ENCODE data around the gene TTBK2. TPM values are rescaled to one million over a fixed set of nuclear protein-coding genes. Genes with fewer than 3 reads are reported as not detected.
A peak's percentile ranks its signal among the peaks of the same experiment; 100 is the strongest.

The TTBK2 gene
- total RNA-seq, 1 donor from 2014 or later = 20.6 TPM

DNA sequence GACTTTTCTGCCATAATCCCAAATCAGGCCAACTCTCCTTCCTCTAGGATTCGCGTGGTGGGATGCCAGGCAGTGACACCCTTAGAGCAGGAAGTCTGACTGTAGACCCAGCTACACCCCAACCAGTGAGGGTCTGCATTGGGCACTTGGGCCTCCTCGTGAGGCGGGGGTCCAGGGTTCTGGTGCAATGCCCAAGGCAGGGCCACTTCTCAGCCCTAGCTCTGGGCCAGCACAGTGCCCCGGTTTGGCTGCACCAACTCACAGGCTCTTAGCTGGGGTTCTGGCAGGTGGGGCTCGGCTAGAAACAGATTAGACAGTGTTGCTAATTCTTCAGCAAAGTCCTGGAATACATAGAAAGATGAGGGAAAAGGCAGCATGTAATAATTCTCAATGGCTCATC is 196.3 kb downstream of the TTBK2 start:
- ATAC-seq (no peak), DNase-seq (ENCODE audit: missing footprints) (no peak)
- intact Hi-C loops (cut with DNase I) = no loop called here

DNA sequence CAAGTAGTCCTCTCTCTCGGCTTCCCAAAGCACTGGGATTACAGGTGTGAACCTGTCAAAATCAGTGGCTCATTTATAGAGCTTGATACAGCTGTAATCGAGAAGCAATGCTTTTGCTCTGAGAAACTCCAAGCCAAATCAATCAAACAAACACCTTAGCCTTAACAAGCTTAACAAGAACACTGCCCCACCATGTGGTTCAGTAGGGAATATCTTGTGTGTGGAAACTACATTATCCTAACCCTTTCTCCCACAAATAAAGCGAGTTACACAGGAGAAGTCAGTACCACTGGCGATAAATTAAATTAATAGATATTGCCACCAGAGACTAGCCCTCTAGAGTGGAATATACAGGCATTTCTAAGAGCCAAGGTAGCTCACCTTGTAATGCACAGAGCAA is 197.5 kb downstream of the TTBK2 start:
- intact Hi-C loops (cut with DNase I) = no loop called here
- DNase-seq (ENCODE audit: missing footprints) (no peak), ATAC-seq (no peak)

DNA sequence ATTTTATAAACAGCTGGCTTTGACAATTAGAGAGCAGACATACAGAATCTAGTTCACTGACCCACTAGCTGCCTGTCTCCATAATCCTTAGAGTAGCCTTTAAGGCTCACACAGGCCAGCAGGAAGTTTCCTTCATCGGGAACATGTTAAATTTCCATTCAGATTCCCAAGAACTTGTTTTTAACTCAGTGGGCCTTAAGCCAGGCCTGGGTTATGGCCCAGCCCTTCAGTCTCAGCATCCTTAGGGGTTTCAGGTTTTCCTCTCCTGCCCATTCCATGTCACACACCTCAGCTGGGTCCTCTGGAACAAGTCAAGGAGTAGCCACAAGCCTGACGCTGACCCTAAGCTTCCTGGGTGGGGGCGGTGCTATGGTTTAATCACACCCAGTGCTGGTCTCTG is 198.7 kb downstream of the TTBK2 start:
- intact Hi-C loops (cut with DNase I) = no loop called here
- ATAC-seq (peak; percentile 11), DNase-seq (ENCODE audit: missing footprints) (no peak)

DNA sequence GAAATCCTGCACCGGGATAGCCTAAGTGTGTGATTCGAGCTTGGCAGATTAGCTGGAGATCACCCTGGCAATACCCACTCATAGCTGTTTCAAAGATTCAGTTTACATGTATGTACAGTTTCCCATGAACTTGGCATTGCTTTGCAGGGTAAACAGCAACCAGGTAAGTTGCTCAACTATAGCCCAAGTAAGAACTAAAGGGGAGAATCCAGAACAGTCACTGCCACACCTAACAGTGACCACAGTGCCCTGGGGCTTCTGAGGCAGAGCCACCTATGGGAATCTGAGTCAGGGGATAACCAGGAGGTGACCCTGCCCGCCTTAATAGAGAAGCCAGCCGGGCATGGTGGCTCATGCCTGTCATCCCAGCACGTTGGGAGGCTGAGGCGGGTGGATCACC is 199.6 kb downstream of the TTBK2 start:
- DNase-seq (ENCODE audit: missing footprints) (no peak), ATAC-seq (no peak)
- intact Hi-C loops (cut with DNase I) = no loop called here

DNA sequence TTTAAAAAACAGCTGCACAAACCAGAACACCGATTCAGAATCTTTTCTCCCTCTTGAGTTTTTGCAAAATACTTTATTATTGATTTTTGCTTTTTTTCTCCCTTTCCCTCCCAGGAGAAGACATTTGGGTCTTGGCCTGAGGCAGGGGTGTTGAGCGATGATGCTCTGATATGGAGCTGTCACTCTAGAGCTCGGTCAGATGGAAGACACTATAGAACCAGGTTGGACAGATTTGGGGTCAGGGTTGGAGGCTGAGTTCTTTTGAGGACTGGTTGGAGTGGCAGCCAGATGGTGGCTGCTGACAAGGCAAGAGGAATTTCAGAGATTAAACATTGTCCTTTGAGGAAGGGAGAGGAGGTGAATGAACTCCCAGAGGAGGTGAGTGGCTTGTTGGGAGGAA is 200.5 kb downstream of the TTBK2 start:
- no peak for DNase-seq (ENCODE audit: missing footprints)
- intact Hi-C loops (cut with DNase I) = no loop called here
- ATAC-seq = no peak

DNA sequence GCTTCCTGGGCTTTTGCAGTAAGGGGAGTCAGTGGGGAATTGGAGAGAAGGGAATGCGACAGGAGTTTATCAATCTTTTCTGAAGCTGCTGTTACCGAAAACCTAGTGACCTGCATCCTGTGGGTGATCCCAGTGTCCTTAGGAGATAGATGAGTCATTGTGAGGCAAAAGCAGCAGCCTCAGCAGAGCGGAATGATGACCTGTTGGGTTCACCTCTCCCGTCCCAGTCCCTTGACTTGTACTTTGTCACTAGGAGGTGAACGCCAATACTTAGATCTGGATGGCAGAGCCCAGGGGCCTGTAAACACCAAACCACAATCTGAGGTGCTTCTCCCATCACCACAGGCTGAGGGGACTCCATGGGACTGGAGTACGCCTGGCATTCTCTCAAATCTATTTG is 201.5 kb downstream of the TTBK2 start:
- no peak for DNase-seq (ENCODE audit: missing footprints)
- no peak for ATAC-seq
- intact Hi-C loops (cut with DNase I) = no loop called here

DNA sequence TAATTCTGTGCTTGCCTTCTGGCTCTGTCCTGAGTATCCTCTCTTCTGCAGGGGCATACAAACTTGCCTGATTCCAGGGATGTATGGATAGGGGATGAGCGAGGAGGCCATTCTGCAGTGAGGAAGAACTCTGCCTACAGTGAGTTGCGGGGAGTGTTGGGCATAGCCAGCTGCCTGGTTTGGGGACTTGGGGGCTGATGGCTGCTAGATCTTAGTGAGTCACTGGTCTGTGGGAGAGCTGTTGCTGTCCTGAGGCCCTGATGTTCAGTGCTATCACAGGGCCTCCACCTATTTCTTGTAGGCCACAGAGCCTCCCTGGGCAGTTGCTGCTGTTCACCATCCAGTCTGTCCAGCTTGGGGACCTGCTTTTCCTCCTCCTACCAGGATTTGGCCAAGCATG is 204.0 kb downstream of the TTBK2 start:
- DNase-seq (ENCODE audit: missing footprints) (no peak), ATAC-seq (no peak)
- intact Hi-C loops (cut with DNase I) = no loop called here

DNA sequence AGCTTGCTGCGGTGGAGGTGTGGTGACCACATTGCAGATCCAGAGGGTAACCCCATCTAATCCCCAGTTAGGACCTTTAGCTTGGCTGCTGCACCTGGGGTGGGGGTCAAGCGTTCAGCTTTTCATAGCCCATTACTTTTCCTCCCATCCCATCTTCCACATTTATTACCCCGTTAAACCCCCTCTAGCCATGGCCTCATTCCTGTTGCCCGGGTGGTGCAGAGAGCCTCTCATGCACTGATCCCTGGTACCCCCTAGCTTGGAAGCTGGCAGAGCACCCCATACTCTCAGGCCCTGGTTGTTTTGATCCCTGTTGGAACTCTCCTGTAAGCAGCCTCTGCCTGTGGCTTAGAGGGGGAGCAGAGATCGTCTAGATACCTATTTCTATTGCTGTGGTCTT is 204.5 kb downstream of the TTBK2 start:
- intact Hi-C loops (cut with DNase I) = no loop called here
- DNase-seq (ENCODE audit: missing footprints) = no peak
- no peak for ATAC-seq

DNA sequence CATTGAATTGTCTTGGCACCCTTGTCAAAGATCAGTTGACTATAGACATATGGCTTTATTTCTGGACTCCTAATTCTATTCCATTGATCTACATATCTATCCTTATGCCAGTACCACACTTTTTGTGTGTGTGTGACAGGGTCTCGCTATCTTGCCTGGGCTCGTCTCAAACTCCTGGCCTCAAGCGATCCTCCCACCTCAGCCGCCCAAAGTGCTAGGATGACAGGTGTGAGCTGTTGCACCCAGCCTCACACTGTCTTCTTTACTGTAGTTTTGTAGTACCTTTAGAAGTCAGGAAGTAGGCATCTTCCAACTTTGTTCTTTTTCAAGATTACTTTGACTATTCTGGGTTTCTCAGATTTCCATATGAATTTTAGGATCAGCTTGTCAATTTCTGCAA is 208.0 kb downstream of the TTBK2 start:
- no peak for ATAC-seq
- DNase-seq (ENCODE audit: missing footprints) = no peak
- intact Hi-C loops (cut with DNase I) = no loop called here

DNA sequence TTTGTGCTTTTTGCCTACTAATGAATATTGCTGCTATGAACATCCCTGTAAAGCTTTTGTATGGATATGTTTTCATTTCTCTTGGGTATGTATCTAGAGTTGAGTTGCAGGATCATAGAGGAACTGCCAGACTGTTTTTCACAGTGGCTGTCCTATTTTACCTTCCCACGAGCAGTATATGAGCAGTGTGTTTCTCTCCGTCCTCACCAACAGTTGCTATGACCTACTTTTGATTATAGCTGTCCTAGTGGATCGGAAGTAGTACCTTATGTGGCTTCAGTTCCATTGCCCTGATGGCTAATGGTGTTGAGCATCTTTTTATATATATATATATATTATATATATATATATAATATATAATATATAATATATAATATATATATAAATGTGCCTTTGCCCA is 208.8 kb downstream of the TTBK2 start:
- intact Hi-C loops (cut with DNase I) = no loop called here
- no peak for DNase-seq (ENCODE audit: missing footprints)
- no peak for ATAC-seq

DNA sequence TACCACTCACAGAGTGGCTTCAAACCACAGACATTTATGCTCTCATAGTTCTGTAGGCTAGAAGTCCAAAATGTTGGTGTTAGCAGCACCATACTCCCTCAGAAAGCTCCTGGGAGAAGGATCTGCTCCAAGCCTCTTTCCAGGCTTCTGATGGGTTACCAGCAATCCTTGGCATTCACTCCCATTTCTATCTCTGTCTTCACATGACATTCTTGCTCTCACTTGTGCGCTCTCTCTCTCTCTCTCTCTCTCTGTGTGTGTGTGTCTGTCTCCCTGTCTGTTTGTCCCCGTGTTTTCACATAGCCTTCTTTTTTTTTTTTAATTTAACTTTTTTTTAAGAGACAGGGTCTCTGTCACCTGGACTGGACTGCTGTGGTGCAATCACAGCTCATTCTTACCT is 209.9 kb downstream of the TTBK2 start:
- DNase-seq (ENCODE audit: missing footprints) = no peak
- peak; percentile 46 for ATAC-seq

DNA sequence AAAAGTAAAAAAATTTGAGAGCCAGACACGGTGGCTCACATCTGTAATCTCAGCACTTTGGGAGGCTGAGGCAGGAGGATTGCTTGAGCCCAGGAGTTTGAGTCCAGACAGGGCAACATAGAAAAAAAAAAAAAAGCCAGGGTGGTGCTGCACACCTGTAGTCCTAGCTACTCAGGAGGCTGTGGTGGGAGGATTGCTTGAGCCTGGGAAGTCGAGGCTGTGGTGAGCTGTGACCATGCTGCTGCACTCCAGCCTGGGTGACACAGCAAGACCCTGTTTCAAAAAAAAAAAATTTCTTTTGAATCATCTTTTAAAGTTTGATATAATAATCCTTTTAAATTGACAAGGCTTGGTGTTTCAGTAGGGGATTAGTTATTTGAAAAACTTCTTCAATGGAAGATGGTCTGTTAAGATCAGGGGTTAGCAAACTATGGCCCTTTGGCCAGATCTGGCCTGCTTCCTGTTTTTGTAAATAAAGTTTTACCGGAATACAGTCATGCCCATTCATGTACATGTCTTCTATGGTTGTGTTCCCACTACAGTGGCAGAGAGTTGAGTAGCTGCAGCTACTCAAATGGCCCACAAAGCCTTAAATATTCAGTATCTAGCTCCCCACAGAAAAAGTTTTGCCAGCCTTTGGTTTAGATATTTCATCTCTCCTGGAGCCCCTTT is 212.6 kb downstream of the TTBK2 start:
- ATAC-seq = no peak
- no peak for DNase-seq (ENCODE audit: missing footprints)
- intact Hi-C loops (cut with DNase I) = no loop called here

More for the DNA sequence above, 209.9 kb downstream of the TTBK2 start:
- intact Hi-C loops (cut with DNase I) = no loop called here

DNA sequence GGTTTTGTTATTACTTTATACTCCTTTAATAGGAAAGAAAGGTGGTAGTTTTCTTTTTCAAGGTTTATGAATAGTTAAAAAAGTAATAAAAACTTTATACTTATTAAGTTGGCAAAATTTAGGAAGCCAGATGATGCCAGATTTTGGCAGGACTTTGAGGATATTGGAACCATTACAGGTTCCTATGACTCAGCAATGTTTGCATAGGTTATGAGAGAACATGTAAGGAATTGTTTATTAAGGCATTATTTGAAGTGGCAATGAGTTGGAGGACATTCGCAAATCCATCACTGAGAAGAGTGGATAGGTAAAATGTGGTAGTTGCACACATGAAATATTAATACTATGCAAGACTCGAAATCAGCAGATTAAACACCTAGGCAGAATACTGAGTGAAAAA is 213.5 kb downstream of the TTBK2 start:
- no peak for ATAC-seq
- no peak for DNase-seq (ENCODE audit: missing footprints)
- intact Hi-C loops (cut with DNase I) = no loop called here

DNA sequence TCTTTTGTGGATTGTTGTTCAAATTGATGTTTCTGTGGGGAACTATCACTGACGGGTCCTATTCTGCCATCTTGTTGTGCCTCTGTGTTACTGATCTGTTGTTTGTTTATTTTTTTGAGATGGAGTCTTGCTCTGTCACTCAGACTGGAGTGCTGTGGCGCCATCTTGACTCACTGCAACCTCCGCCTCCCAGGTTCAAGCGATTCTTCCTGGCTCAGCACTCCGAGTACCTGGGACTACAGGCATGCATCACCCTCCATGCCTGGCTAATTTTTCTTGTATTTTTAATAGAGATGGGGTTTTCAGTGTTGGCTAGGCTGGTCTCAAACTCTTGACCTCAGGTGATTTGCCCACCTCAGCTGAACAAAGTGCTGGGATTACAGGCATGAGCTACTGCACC is 215.2 kb downstream of the TTBK2 start:
- intact Hi-C loops (cut with DNase I) = loop anchor here (2.0 kb wide), 1 partner anchor 221 kb away; no protein-coding TSS in a partner anchor
- DNase-seq (ENCODE audit: missing footprints) = no peak
- ATAC-seq = no peak

DNA sequence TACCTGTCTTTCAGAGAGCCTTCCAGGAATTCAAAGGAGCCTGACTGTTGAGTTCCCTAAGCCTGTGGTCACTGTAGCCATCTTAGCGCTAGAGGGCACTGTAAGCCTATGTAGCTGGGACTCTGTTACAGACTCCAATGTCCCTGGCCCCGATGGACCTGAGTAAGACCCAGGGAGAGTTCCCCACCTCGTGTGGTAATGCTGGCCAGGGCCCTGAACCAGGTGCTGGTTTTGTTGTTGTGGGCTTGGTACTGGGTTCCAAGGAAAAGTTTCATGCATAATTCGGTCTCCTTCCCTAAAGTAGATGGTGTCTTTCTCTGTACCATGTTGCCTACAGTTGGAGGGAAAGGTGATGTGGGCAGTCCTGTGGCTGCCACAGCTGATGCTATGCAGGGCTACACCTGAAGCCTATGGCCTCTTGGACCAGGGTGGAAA is 216.1 kb downstream of the TTBK2 start:
- DNase-seq (ENCODE audit: missing footprints) (no peak), ATAC-seq (peak; percentile 84)
- intact Hi-C loops (cut with DNase I) = loop anchor here (2.0 kb wide), 1 partner anchor 222 kb away; no protein-coding TSS in a partner anchor

DNA sequence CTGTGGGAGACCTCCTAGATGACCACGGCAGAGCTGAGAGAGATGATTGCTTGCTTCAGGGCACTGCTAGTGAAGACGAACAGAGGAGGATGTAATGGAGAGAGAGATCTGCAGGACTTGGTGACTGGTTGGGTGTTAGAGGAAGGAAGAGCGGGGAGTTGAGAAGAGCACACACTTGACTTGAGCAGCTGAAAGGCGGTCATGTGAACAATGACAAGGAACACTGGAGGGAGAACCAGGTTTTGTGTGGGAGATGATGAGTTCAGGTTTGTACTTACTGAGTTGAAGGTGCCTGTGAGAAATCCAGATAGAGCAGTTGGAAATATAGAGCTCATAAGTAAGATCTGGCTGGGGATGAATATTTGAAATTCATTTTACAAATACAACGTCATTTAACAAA is 224.0 kb downstream of the TTBK2 start:
- intact Hi-C loops (cut with DNase I) = no loop called here
- DNase-seq (ENCODE audit: missing footprints) (no peak), ATAC-seq (no peak)

DNA sequence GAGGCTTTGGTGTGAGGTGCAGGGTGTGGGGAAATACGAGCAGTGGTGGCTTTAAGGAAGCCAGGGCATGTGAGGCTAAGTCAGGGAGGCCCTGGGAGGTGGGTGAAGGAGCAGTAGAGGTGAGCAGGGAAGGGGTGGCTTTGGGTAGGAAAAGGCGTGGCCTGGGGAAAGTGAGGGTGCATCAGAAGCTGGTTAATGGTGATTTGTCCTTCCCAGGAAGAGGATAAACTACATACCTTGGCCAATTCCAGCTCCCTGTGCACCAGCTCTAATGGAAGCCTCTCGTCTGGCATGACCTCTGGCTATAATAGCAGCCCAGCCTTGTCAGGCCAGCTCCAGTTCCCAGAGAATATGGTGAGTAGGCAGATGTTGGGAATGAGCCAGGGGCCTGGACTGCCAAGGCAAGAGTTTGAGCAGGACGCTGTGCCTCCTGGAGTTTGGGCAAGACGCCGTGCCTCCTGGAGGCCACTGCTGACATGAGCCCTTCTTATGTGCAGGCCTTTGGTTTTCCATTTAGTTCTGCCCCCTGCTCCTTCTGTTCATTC is 225.0 kb downstream of the TTBK2 start:
- DNase-seq (ENCODE audit: missing footprints) = no peak
- intact Hi-C loops (cut with DNase I) = no loop called here
- ATAC-seq = no peak

DNA sequence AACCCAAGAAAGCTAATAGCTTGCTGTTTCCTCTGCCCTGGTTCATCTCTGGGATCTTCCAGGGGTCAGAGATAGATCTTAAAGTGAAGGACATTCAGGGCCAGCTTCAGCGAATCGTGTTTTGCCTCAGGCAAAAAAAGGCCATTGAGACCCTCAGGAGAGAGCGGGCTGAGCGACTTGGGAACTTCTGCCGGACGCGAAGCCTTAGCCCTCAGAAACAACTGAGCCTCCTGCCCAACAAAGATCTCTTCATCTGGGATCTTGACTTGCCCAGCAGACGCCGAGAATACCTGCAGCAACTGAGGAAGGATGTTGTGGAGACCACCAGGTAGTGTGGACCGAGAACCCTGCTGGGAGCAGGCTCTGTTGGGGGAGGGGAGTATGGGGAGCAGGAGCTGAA is 226.2 kb downstream of the TTBK2 start:
- intact Hi-C loops (cut with DNase I) = no loop called here
- DNase-seq (ENCODE audit: missing footprints) (no peak), ATAC-seq (no peak)

DNA sequence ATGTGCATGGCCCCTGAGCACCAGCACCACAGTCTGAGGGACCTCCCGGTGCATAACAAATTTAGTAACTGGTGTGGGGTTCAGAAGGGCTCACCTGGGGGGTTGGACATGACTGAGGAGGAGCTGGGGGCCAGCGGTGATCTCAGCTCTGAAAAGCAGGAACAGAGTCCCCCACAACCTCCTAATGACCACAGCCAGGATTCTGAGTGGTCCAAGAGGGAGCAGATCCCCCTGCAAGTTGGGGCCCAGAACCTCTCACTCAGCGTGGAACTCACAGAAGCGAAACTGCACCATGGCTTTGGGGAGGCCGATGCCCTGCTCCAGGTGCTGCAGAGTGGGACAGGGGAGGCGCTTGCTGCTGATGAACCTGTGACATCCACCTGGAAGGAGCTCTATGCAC is 226.6 kb downstream of the TTBK2 start:
- intact Hi-C loops (cut with DNase I) = no loop called here
- ATAC-seq (no peak), DNase-seq (ENCODE audit: missing footprints) (no peak)

DNA sequence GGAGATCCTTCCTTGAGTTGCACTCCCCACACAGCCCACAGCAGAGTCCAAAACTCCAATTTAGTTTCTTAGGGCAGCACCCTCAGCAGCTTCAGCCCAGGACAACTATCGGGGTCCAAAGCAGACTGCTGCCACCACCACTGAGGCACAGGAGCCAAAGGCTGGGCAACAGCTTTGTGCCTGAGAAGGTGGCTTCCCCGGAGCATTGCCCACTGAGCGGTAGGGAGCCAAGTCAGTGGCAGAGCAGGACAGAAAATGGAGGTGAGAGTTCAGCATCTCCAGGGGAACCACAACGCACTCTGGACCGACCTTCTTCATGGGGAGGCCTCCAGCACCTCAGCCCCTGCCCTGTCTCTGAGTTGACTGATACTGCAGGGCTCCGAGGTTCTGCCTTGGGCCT is 227.1 kb downstream of the TTBK2 start:
- intact Hi-C loops (cut with DNase I) = no loop called here
- DNase-seq (ENCODE audit: missing footprints) (no peak), ATAC-seq (no peak)

DNA sequence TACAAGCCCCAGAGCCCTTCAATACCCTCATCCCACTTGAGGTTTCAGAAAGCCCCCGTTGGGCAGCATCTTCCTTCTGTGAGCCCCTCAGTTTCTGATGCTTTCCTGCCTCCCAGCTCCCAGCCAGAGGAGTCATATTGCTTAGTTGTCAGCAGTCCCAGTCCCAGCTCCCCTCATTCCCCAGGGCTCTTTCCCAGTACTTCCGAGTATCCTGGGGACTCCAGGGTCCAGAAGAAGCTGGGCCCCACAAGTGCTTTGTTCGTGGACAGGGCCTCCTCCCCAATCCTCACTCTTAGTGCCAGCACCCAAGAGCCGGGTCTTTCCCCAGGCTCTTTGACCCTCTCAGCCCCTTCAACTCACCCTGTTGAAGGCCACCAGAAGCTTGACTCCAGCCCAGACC is 227.6 kb downstream of the TTBK2 start:
- intact Hi-C loops (cut with DNase I) = no loop called here
- ATAC-seq (no peak), DNase-seq (ENCODE audit: missing footprints) (no peak)

All from Right ventricle myocardium inferior (tissue), 1 donor.